Thyroid gland (tissue), 4 donors: ENCODE data around the gene SRSF5. TPM values are rescaled to one million over a fixed set of nuclear protein-coding genes. Genes with fewer than 3 reads are reported as not detected.

Experiments
- DNase-seq, 2 donors: peaks; one replicate each; pipeline ENCODE4 v3.0.0-alpha.2; 2019
- H3K27ac ChIP-seq, 3 donors: fragments of 200-600 bp; sonication (generic); 1 replicate in 2 of 3; 2 replicates in 1 of 3; pipeline ENCODE4 v1.5.1; 2016 to 2019; ENCODE audit warnings: mild to moderate bottlenecking in 1 of 3, moderate library complexity in 1 of 3
- H3K27me3 ChIP-seq: fragments of 200-600 bp; sonication (generic); one replicate; pipeline ENCODE4 v1.5.1; 2019
- H3K36me3 ChIP-seq, 2 donors: fragments of 200-600 bp; sonication (generic); one replicate each; pipeline ENCODE4 v1.5.1; 2016 to 2019
- H3K4me1 ChIP-seq, 2 donors: fragments of 200-600 bp; sonication (generic); one replicate each; pipeline ENCODE4 v1.5.1; 2017 to 2019
- H3K4me3 ChIP-seq, 3 donors: fragments of 200-600 bp; sonication (generic); replicated peaks in 1 of 3; 1 replicate in 2 of 3; 2 replicates in 1 of 3; pipeline ENCODE4 v1.5.1; 2016; ENCODE audit warnings: mild to moderate bottlenecking in 1 of 3
- H3K9me3 ChIP-seq: fragments of 200-600 bp; sonication (generic); one replicate; pipeline ENCODE4 v1.5.1; 2017
- CTCF ChIP-seq, 6 experiments: fragments of 200-600 bp in 3 of 6; fragments of 450-650 bp in 3 of 6; sonication (generic) in 3 of 6; IDR thresholded peaks; one replicate each; pipeline ENCODE4 v1.5.1; 2016 to 2019; ENCODE audit warnings: antibody characterized with exemption in 6 of 6, mild to moderate bottlenecking in 2 of 6, inconsistent platforms in 1 of 6, moderate library complexity in 1 of 6
- POLR2A ChIP-seq, 2 donors: fragments of 450-650 bp; IDR thresholded peaks; one replicate each; pipeline ENCODE4 v1.6.1; 2017; ENCODE audit warnings: antibody characterized with exemption in 2 of 2, mild to moderate bottlenecking in 2 of 2, moderate library complexity in 1 of 2
- WGBS, 2 donors: methylation state at CpG; one replicate each; pipeline ENCODE4 v1.1.5; 2017; 5-methylcytosine and 5-hydroxymethylcytosine counted together
- intact Hi-C: fragments of 100-400 bp; cut with DNase I; formaldehyde crosslinking; loops from one replicate; pipeline ENCODE4 v1.15.1; 2023
- total RNA-seq, 4 donors: library from RNA; depleted of rRNA; stranded (reverse); fragments of >200 nt; gene quantifications; one replicate each; pipeline ENCODE4 v1.2.3, GENCODE V29; 2016

The SRSF5 gene
- total RNA-seq, 4 donors from 2014 or later, result 326 to 969 (median 539) TPM

- intact Hi-C loops, result no loop called here
- H3K9me3 ChIP-seq, result no peaks in the 10 kb centered on the region
- H3K4me3 ChIP-seq, result no peak overlapping the region
- 90 to 98% methylated on average over 3 of the region's 3 CpGs for WGBS, 2 donors
- no peak for DNase-seq
- TF ChIP-seq CTCF (IDR thresholded peaks at IDR 0.05), result no peak
- TF ChIP-seq POLR2A (IDR thresholded peaks at IDR 0.05), result no peak
- no peaks in the 10 kb centered on the region for H3K4me1 ChIP-seq
- H3K27ac ChIP-seq, result no peak overlapping the region
- no peaks in the 10 kb centered on the region for H3K27me3 ChIP-seq
- no peaks in the 10 kb centered on the region for H3K36me3 ChIP-seq
Observed at GRCh38 chr14:69794791-69795190, 27.8 kb downstream of the SRSF5 start.

- WGBS, 2 donors, result 67 to 73% methylated on average over 3 to 4 of the region's 4 CpGs
- intact Hi-C loops, result no loop called here
- H3K4me1 ChIP-seq, result no peaks in the 10 kb centered on the region
- no peaks in the 10 kb centered on the region for H3K36me3 ChIP-seq
- no peak for DNase-seq
- no peaks in the 10 kb centered on the region for H3K9me3 ChIP-seq
- TF ChIP-seq CTCF (IDR thresholded peaks at IDR 0.05) (no peak), POLR2A (IDR thresholded peaks at IDR 0.05) (no peak)
- no peak overlapping the region for H3K4me3 ChIP-seq
- no peak overlapping the region for H3K27ac ChIP-seq
- no peaks in the 10 kb centered on the region for H3K27me3 ChIP-seq
Observed at GRCh38 chr14:69795691-69796090, 28.7 kb downstream of the SRSF5 start.

GRCh38 chr14:69796797-69797500, 30.0 kb downstream of the SRSF5 start, which contains the start of gene SLC10A1:
Gene SLC10A1 (minus strand): TSS chr14:69797241. CDS start chr14:69797155, 86 bp downstream.
- Histone ChIP-seq H3K4me3 (no peak within 1 kb of the TSS), H3K27ac (no peak within 1 kb of the TSS), H3K4me1 (no peaks in the 10 kb centered on the region), H3K36me3 (no peaks in the 10 kb centered on the region), H3K9me3 (no peaks in the 10 kb centered on the region), H3K27me3 (no peaks in the 10 kb centered on the region)
- intact Hi-C loops, result no loop called here
- no peak for DNase-seq
- TF ChIP-seq POLR2A (IDR thresholded peaks at IDR 0.05), result no peak
- no peak for TF ChIP-seq CTCF (IDR thresholded peaks at IDR 0.05)
- 88 to 90% methylated on average over 8 to 11 of the region's 11 CpGs for WGBS, 2 donors

- no peak for DNase-seq
- H3K4me1 ChIP-seq, result no peaks in the 10 kb centered on the region
- TF ChIP-seq POLR2A (IDR thresholded peaks at IDR 0.05) (no peak), CTCF (IDR thresholded peaks at IDR 0.05) (no peak)
- no peak overlapping the region for H3K4me3 ChIP-seq
- H3K27me3 ChIP-seq, result no peaks in the 10 kb centered on the region
- no peak overlapping the region for H3K27ac ChIP-seq
- intact Hi-C loops, result no loop called here
- H3K9me3 ChIP-seq, result no peaks in the 10 kb centered on the region
- WGBS, 2 donors, result 84 to 92% methylated on average over 5 of the region's 5 CpGs
- no peaks in the 10 kb centered on the region for H3K36me3 ChIP-seq
Observed at GRCh38 chr14:69797573-69798338, 30.8 kb downstream of the SRSF5 start.

GRCh38 chr14:69798339-69798735, 31.4 kb downstream of the SRSF5 start:
- Histone ChIP-seq H3K9me3 (no peaks in the 10 kb centered on the region), H3K27me3 (no peaks in the 10 kb centered on the region), H3K4me3 (no peak overlapping the region), H3K36me3 (no peaks in the 10 kb centered on the region), H3K27ac (no peak overlapping the region), H3K4me1 (no peaks in the 10 kb centered on the region)
- TF ChIP-seq POLR2A (IDR thresholded peaks at IDR 0.05), result no peak
- no peak for TF ChIP-seq CTCF (IDR thresholded peaks at IDR 0.05)
- 92 to 95% methylated on average over 4 of the region's 4 CpGs for WGBS, 2 donors
- intact Hi-C loops, result no loop called here
- no peak for DNase-seq
